SU-DHL-6 (cell line): ENCODE measurements around the gene SLC36A3.

Source experiments
- H2AFZ ChIP-seq: fragments of 200-600 bp; sonication (generic); 2 replicates; pipeline ENCODE4 v1.6.1; 2014; ENCODE audit warnings: low read depth, mild to moderate bottlenecking, moderate library complexity, mixed read lengths, antibody characterized with exemption, low read length; ENCODE audit not compliant: severe bottlenecking
- H3F3A ChIP-seq: fragments of 200-600 bp; shearing (Covaris generic); 2 replicates; pipeline ENCODE4 v1.6.0; 2016; ENCODE audit warnings: antibody characterized with exemption, mild to moderate bottlenecking; ENCODE audit not compliant: insufficient read depth
- H3K27ac ChIP-seq: fragments of 200-600 bp; sonication (generic); 2 replicates; pipeline ENCODE4 v1.5.1; 2016; ENCODE audit warnings: low read depth, mild to moderate bottlenecking, low read length, moderate library complexity, mixed read lengths
- H3K27me3 ChIP-seq: fragments of 200-600 bp; sonication (generic), shearing (Covaris generic); 2 replicates; pipeline ENCODE4 v1.6.0; 2014; ENCODE audit warnings: mild to moderate bottlenecking, low read length
- H3K36me3 ChIP-seq: fragments of 200-600 bp; sonication (generic); 2 replicates; pipeline ENCODE4 v1.6.1; 2014; ENCODE audit warnings: mild to moderate bottlenecking, low read length, mixed read lengths
- H3K4me2 ChIP-seq: fragments of 300-600, 200-600 bp; shearing (Covaris generic), sonication (generic); 2 replicates; pipeline ENCODE4 v1.6.0; 2014; ENCODE audit warnings: low read length, low read depth, mild to moderate bottlenecking; ENCODE audit not compliant: poor library complexity, severe bottlenecking
- H3K4me3 ChIP-seq: fragments of 200-600 bp; sonication (generic); 2 replicates; pipeline ENCODE4 v1.5.1; 2014; ENCODE audit warnings: antibody characterized with exemption, low read length, mild to moderate bottlenecking, mixed read lengths; ENCODE audit not compliant: insufficient read depth, poor library complexity, severe bottlenecking
- H3K79me2 ChIP-seq: fragments of 200-600 bp; sonication (generic); 2 replicates; pipeline ENCODE4 v1.6.1; 2014; ENCODE audit warnings: mild to moderate bottlenecking, low read length, moderate library complexity; ENCODE audit not compliant: insufficient read depth
- H3K9ac ChIP-seq: fragments of 200-600 bp; sonication (generic); 2 replicates; pipeline ENCODE4 v1.7.0; 2014; ENCODE audit warnings: mild to moderate bottlenecking, low read length
- H3K9me2 ChIP-seq: fragments of 200-600 bp; sonication (generic); replicated peaks from 2 replicates; pipeline ENCODE4 v1.6.1; 2014; ENCODE audit warnings: low read length; ENCODE audit not compliant: insufficient read depth
- H3K9me3 ChIP-seq: fragments of 200-600 bp; sonication (generic); 2 replicates; pipeline ENCODE4 v1.6.1; 2014; ENCODE audit warnings: low read length, mixed read lengths; ENCODE audit not compliant: insufficient read depth
- H4K20me1 ChIP-seq: fragments of 200-600 bp; sonication (generic); 2 replicates; pipeline ENCODE4 v1.6.1; 2014; ENCODE audit warnings: low read depth, mild to moderate bottlenecking, antibody characterized with exemption, low read length, moderate library complexity, mixed read lengths
- EZH2phosphoT487 ChIP-seq: fragments of 200-600 bp; sonication (generic), shearing (Covaris generic); conservative IDR thresholded peaks from 2 replicates; pipeline ENCODE4 v1.6.1; 2018; ENCODE audit warnings: mild to moderate bottlenecking, antibody characterized with exemption, low read length, moderate library complexity, mixed read lengths
- TF ChIP-seq, protein P1 (sequence below): fragments of 200-600 bp; sonication (generic); IDR thresholded peaks from one replicate; pipeline ENCODE4 v1.5.1; 2017; ENCODE audit warnings: antibody characterized with exemption, mild to moderate bottlenecking, low read length, moderate library complexity; ENCODE audit not compliant: insufficient read depth, poor library complexity, severe bottlenecking

Gene SLC36A3

DNA sequence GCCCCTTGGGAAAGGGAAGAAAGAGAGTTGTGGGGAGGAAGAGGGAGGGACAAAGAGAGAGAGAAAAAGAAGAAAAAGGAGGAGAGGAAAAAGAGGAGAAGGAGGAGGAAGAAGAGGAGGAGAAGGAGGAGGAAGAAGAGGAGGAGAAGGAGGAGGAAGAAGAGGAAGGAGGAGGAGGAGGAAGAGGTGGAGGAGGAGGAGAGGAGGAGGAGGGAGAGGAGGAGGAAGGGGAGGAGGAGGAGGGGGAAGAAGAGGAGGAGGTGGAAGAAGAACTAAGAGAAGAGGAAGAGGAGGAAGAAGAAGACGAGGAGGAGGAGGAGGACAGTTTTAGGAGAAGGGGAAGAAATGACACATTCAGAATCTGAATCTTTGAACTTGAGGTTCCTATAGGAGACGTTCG lies 36.4 kb upstream of the SLC36A3 start:
- Histone ChIP-seq H4K20me1 (no peaks in the 10 kb centered on the region), H3K9me3 (no peaks in the 10 kb centered on the region), H3K27ac (no peak overlapping the region), H3K9me2 (no peaks in the 10 kb centered on the region), H2AFZ (no peak overlapping the region), H3F3A (no peaks in the 10 kb centered on the region), H3K27me3 (no peaks in the 10 kb centered on the region), H3K4me2 (no peak overlapping the region), H3K4me3 (no peak overlapping the region), H3K9ac (no peak overlapping the region), H3K36me3 (no peaks in the 10 kb centered on the region), H3K79me2 (no peaks in the 10 kb centered on the region)
- TF ChIP-seq EZH2phosphoT487 = no peak
- TF ChIP-seq, protein P1, sequence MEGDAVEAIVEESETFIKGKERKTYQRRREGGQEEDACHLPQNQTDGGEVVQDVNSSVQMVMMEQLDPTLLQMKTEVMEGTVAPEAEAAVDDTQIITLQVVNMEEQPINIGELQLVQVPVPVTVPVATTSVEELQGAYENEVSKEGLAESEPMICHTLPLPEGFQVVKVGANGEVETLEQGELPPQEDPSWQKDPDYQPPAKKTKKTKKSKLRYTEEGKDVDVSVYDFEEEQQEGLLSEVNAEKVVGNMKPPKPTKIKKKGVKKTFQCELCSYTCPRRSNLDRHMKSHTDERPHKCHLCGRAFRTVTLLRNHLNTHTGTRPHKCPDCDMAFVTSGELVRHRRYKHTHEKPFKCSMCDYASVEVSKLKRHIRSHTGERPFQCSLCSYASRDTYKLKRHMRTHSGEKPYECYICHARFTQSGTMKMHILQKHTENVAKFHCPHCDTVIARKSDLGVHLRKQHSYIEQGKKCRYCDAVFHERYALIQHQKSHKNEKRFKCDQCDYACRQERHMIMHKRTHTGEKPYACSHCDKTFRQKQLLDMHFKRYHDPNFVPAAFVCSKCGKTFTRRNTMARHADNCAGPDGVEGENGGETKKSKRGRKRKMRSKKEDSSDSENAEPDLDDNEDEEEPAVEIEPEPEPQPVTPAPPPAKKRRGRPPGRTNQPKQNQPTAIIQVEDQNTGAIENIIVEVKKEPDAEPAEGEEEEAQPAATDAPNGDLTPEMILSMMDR = no peak

DNA sequence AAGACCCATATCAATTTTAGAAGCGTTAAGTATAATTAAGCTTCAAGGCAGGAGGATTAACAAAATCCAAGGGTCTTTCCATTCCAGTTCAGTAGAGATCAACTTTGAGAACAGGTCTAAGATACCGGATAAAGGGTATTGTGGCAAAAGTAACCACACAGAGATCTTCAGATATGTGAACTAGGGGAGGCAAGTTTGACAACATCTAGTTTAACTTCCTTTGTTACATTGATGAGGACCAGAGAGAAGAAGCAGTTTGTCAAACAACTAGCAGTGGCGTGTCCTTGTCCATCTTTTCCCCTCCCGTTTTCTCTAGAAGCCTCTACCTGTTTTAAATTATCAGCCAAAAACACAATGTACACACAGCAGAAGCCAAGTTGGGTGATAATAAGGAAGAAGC lies 35.2 kb upstream of the SLC36A3 start:
- no peaks in the 10 kb centered on the region for H3K36me3 ChIP-seq

DNA sequence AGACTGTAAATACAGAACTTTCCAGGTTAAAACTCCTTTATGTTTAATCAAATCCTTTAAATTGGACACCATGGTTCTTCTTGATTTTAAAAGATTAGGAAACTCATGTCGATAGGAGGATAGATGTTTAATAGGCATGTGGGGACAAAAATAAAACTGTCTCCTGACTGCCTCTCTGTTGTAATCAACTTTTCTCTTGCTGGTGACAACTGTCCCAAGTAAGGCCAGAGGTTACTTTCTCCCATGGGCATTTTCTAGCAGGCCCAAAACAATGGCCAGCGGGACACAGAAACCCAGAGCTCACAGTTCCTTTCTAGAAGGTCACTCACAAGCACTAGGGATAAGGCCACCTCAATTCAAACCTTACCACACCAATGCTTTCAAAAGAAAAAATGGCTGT lies 29.3 kb upstream of the SLC36A3 start:
- TF ChIP-seq, protein P1 = no peak
- TF ChIP-seq EZH2phosphoT487 = no peak
- H3K36me3 ChIP-seq = no peaks in the 10 kb centered on the region
- H3K9me2 ChIP-seq = no peaks in the 10 kb centered on the region
- H3K9me3 ChIP-seq = no peaks in the 10 kb centered on the region
- no peak overlapping the region for H2AFZ ChIP-seq
- no peaks in the 10 kb centered on the region for H3K79me2 ChIP-seq
- no peaks in the 10 kb centered on the region for H3K27me3 ChIP-seq
- no peak overlapping the region for H3K4me2 ChIP-seq
- H3F3A ChIP-seq = no peaks in the 10 kb centered on the region
- no peaks in the 10 kb centered on the region for H4K20me1 ChIP-seq
- no peak overlapping the region for H3K27ac ChIP-seq
- H3K4me3 ChIP-seq = no peak overlapping the region
- H3K9ac ChIP-seq = no peak overlapping the region

More for the DNA sequence above, 35.2 kb upstream of the SLC36A3 start:
- Histone ChIP-seq H3K27ac (no peak overlapping the region), H3K4me3 (no peak overlapping the region), H3K27me3 (no peaks in the 10 kb centered on the region), H3F3A (no peaks in the 10 kb centered on the region), H3K9me2 (no peaks in the 10 kb centered on the region), H2AFZ (no peak overlapping the region), H4K20me1 (no peaks in the 10 kb centered on the region), H3K4me2 (no peak overlapping the region), H3K79me2 (no peaks in the 10 kb centered on the region), H3K9ac (no peak overlapping the region), H3K9me3 (no peaks in the 10 kb centered on the region)
- TF ChIP-seq EZH2phosphoT487 = no peak
- TF ChIP-seq, protein P1 = no peak

DNA sequence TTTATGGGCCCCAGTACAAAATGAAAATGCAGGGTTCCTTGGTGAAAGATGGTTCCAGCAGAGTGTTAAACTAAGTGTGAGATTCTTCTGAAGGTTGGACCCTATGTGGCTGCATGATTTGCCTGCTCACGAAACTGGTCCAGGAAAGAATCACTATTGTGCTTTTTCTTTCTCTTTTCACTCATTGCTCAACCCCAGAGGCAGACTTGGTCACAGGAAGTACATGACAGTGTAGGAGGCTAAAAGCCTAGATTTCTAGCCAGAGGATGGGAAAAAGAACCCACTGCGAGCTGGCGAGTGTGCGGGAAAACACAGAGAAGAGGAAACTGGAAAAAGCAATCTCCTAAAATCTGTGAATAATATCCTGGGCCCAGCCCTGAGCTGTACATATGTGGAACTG lies 25.2 kb upstream of the SLC36A3 start:
- H3K36me3 ChIP-seq = no peaks in the 10 kb centered on the region

More for the DNA sequence above, 25.2 kb upstream of the SLC36A3 start:
- no peak overlapping the region for H3K9ac ChIP-seq
- no peak overlapping the region for H3K4me3 ChIP-seq
- H3K27ac ChIP-seq = no peak overlapping the region
- TF ChIP-seq EZH2phosphoT487 = no peak
- TF ChIP-seq, protein P1 = no peak
- no peak overlapping the region for H3K4me2 ChIP-seq
- no peaks in the 10 kb centered on the region for H3F3A ChIP-seq
- H3K9me3 ChIP-seq = no peaks in the 10 kb centered on the region
- no peak overlapping the region for H2AFZ ChIP-seq
- no peaks in the 10 kb centered on the region for H3K79me2 ChIP-seq
- no peaks in the 10 kb centered on the region for H4K20me1 ChIP-seq
- H3K9me2 ChIP-seq = no peaks in the 10 kb centered on the region
- no peaks in the 10 kb centered on the region for H3K27me3 ChIP-seq
